DMS153 (cell line): ENCODE data around the gene TIMM10B.
"Not testable (repeated sequence)": the region's sequence is repeated elsewhere in the genome, so short reads cannot be mapped to it uniquely, and the experiment has no call there.

Experiments
- DNase-seq: peaks from one replicate; lab custom pipeline; 2025; lab: John Stamatoyannopoulos, UW

Gene TIMM10B

GRCh38 chr11:6505577-6506240 lies 24.4 kb downstream of the TIMM10B start:
- peak; percentile 25 for DNase-seq

DNA sequence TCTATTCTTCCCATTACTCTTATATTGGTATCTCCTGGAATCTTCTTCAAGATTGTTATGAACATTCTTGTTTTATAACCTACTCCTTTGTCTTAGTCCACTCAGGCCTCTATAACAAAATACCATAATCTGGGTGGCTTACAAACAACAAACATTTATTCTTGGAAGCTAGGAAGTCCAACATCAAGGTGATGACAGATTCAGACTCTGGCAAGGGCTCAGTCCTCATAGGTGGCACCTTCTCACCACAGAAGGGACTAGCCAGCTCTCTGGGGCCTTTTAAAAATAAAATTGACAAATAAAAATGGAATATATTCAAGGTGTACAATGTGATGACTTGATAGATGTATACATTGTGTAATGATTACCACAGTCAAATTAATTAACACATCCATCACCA lies 35.6 kb downstream of the TIMM10B start:
- DNase-seq = no peak

DNA sequence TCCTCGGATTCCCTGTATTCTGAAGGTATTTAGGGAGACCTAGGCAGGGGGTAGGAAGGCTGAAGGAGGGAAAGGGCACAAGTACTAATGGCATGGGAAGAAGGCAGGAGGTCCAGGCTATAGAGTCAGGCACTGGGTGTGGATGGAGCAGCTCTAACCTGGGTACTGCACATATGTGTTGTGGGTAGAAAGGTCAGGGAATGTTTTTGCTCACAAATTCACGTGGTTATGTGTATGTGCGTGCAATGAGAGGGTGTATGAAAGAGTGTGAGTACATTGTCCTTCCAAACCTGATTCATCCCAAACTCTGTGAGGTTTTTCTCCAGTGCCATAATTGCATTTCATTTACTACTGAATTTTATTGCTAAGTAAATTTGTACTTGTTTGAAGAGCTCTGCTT lies 39.0 kb downstream of the TIMM10B start:
- DNase-seq = no peak

GRCh38 chr11:6521946-6522345 lies 40.6 kb downstream of the TIMM10B start:
- not testable (repeated sequence) for DNase-seq

DNA sequence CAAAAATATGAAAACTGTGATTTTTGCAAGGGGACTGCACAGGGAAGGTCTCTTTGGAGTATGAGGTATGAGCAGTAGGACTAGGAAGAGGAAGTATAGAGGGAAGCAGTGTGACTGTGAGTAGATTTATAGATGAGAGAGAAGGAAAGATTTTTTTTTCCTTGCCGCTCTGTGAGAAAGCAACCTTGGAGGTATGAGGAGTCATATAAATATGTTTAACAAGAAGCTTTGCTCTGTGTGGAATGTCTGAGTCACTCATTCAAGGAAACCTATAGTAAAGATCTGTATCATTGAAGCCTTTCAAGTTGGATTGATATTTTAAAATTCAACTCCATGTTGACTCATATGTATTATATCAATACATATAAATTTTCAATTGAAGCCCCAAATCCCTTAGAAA lies 42.0 kb downstream of the TIMM10B start:
- no peak for DNase-seq

DNA sequence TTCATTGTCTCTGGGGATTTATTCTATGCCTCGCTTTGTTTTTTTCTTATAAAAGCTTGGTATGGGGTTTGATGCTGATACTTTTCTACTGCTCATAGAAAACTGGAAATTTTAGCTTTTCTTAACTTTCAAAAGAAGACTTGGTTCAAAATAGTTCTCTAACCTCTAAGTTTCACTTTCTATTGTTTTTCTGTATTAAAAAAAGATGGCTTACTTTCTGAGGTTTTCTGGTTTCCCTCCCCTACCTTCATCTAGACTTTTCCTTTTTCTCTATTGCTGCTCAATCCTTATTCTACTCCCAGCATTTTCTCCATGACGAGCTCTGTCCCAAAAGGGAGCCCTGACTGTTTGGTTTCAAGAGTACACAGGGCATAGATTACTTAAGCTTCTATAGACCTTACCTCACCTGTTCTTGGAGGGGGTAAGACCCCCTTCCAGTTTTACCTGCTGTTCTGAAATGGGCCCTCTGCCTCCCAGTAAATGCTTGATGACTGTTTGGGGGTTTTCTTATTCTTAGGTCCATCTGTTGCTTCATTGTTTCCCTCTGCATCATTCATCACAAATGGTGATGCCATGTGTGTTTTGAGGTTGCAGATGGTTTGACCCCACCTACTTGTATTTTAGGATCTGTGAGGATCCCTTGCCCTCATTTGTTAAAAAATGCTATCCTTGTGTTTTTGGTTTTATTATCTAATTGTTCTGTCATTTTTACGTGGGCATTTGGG lies 45.3 kb downstream of the TIMM10B start:
- no peak for DNase-seq

DNA sequence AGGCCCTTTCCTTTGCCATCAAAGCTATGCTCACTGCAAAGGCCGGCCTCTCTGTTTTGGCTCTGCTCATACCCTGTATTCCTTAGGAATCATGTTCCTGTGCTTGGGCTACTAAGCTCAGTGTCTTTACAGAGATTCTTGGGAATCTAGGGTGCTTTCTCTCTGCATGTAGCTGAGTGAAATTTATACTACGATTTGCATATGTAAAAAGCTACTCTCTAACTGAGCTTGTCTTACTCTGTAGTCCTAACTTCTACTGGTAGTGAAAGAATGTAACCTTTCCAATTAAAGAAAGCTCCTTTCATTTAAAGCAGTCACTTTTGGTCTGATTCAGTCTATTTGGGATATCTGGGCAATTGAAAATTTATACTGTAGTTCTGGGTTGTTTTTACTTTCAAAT lies 48.0 kb downstream of the TIMM10B start:
- DNase-seq = no peak

GRCh38 chr11:6530848-6531247 lies 49.5 kb downstream of the TIMM10B start:
- no peak for DNase-seq

DNA sequence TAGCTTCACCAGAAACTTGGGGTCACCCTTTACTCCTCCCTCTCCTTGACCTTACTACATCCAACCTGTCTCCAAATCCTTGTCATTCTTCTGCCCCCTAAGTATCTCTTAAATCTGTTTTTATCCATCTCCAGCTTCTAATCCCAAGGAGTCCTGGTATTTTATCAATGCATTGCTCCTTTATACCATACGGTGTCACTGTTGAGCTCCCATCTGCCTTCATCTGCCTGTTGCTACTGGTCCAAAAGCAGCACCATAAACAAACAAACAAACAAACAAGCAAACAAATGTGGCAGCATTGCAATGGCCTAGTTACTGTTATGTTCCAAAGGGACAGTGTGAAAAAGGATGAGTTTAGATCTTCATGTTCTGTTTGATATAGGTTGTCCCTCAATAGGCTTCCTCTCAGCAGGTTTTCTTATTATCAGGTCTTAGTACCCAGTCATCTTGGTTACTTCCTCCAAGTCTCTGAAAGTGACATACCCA lies 50.0 kb downstream of the TIMM10B start:
- no peak for DNase-seq
